Iris pigment epithelial cell (primary cell): Measurements from ENCODE around the gene GRAMD4.
A peak's percentile ranks its signal among the peaks of the same experiment; 100 is the strongest.

Experiments used
- DNase-seq: peaks from one replicate; pipeline ENCODE4 v3.0.0-alpha.2; 2011; ENCODE audit warnings: low read depth

Gene GRAMD4

GRCh38 chr22:46619830-46620501 lies at the start of gene GRAMD4:
TSS of gene GRAMD4 (plus strand) at chr22:46620386. CDS start at chr22:46626800, 6,414 bp downstream.
- no peak for DNase-seq

- DNase-seq = no peak
Observed at GRCh38 chr22:46571642-46572250, 48.4 kb upstream of the GRAMD4 start.

GRCh38 chr22:46572911-46573780 lies 47.0 kb upstream of the GRAMD4 start:
- DNase-seq = no peak

- no peak for DNase-seq
Observed at GRCh38 chr22:46573781-46574437, 46.3 kb upstream of the GRAMD4 start.

- no peak for DNase-seq
Observed at GRCh38 chr22:46574438-46574992, 45.7 kb upstream of the GRAMD4 start.

- DNase-seq = no peak
Observed at GRCh38 chr22:46574993-46575910, 44.9 kb upstream of the GRAMD4 start.

- DNase-seq = no peak
Observed at GRCh38 chr22:46575911-46576555, 44.2 kb upstream of the GRAMD4 start.

- DNase-seq = peak; percentile 47
Observed at GRCh38 chr22:46576556-46577367, 43.4 kb upstream of the GRAMD4 start.

GRCh38 chr22:46577368-46578249 lies 42.6 kb upstream of the GRAMD4 start:
- no peak for DNase-seq

GRCh38 chr22:46578251-46578823 lies 41.8 kb upstream of the GRAMD4 start:
- DNase-seq = no peak

- DNase-seq = peak; percentile 34
Observed at GRCh38 chr22:46578824-46579561, 41.2 kb upstream of the GRAMD4 start.

- no peak for DNase-seq
Observed at GRCh38 chr22:46579751-46580449, 40.3 kb upstream of the GRAMD4 start.

- DNase-seq = no peak
Observed at GRCh38 chr22:46580940-46581537, 39.1 kb upstream of the GRAMD4 start.

- no peak for DNase-seq
Observed at GRCh38 chr22:46581538-46582244, 38.5 kb upstream of the GRAMD4 start.

GRCh38 chr22:46582281-46582933 lies 37.8 kb upstream of the GRAMD4 start:
- no peak for DNase-seq
